Measurements from ENCODE around the gene SASH1. TPM values are rescaled to one million over a fixed set of nuclear protein-coding genes. Genes with fewer than 3 reads are reported as not detected.

The SASH1 gene
- total RNA-seq, 1 experiment from 2014 or later, result 12.3 TPM

DNA sequence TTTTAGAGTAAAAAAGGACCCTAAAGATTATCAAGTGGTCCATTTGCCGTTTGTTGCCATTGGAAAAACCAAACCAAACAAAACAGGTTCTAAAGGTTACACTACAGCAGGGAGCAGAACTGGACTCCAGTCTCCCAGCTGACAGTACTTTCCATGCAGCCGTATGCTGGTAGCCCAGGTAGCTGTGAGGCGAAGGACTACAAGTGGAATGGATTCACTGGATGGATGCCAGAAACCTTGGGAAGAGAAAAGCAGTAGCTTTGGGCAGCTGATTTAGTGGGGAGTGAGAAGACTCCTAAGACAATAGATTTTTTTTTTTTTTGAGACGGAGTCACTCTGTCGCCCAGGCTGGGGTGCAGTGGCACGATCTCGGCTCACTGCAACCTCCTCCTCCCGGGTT is 88.3 kb downstream of the SASH1 start:
- Mint-ChIP-seq H3K27ac (ENCODE audit: unreplicated experiment) (no peak overlapping the region), H3K4me1 (ENCODE audit: low read depth, unreplicated experiment) (no peaks in the 10 kb centered on the region), H3K4me3 (ENCODE audit: low read depth, unreplicated experiment) (no peak overlapping the region), H3K9me3 (ENCODE audit: low read depth, unreplicated experiment) (no peaks in the 10 kb centered on the region), H3K27me3 (ENCODE audit: unreplicated experiment) (no peaks in the 10 kb centered on the region), H3K36me3 (ENCODE audit: insufficient read depth, unreplicated experiment) (no peaks in the 10 kb centered on the region)
- intact Hi-C loops (cut with micrococcal nuclease; ENCODE audit: unreplicated experiment), result no loop called here
- no peak for DNase-seq
- CTCF ChIA-PET, result interaction anchor here (0.6 kb wide), 1 partner anchor 242 kb away, joined by 3 read pairs; no protein-coding TSS in a partner anchor
- no TSS peak for BruUV-seq (replicated peaks)
- TF ChIP-seq, protein P1, sequence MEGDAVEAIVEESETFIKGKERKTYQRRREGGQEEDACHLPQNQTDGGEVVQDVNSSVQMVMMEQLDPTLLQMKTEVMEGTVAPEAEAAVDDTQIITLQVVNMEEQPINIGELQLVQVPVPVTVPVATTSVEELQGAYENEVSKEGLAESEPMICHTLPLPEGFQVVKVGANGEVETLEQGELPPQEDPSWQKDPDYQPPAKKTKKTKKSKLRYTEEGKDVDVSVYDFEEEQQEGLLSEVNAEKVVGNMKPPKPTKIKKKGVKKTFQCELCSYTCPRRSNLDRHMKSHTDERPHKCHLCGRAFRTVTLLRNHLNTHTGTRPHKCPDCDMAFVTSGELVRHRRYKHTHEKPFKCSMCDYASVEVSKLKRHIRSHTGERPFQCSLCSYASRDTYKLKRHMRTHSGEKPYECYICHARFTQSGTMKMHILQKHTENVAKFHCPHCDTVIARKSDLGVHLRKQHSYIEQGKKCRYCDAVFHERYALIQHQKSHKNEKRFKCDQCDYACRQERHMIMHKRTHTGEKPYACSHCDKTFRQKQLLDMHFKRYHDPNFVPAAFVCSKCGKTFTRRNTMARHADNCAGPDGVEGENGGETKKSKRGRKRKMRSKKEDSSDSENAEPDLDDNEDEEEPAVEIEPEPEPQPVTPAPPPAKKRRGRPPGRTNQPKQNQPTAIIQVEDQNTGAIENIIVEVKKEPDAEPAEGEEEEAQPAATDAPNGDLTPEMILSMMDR (IDR thresholded peaks at IDR 0.05; ENCODE audit: unreplicated experiment), result no peak

DNA sequence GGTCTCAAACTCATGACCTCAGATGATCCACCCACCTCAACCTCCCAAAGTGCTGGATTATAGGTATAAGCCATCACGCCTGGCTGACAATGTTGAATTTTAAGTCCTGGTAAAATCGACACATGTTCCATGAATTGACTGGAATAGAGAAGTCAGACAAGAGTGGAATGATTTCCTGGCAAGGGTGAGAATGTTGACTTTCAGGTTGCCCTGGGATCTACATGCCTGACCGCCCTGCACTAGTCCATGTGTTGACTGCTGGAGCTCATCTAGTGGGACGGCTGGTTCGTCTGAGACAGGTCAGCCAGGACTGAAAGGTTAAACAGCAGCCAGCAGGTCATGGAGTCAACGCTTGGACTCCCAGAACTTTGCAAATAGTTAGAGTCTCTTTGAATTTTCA is 88.8 kb downstream of the SASH1 start:
- H3K27me3 Mint-ChIP-seq (ENCODE audit: unreplicated experiment), result no peaks in the 10 kb centered on the region
- CTCF ChIA-PET, result no interaction called here
- DNase-seq, result no peak
- no peaks in the 10 kb centered on the region for H3K36me3 Mint-ChIP-seq (ENCODE audit: insufficient read depth, unreplicated experiment)
- H3K4me1 Mint-ChIP-seq (ENCODE audit: low read depth, unreplicated experiment), result no peaks in the 10 kb centered on the region
- TF ChIP-seq, protein P1 (IDR thresholded peaks at IDR 0.05; ENCODE audit: unreplicated experiment), result no peak
- H3K27ac Mint-ChIP-seq (ENCODE audit: unreplicated experiment), result no peak overlapping the region
- H3K9me3 Mint-ChIP-seq (ENCODE audit: low read depth, unreplicated experiment), result no peaks in the 10 kb centered on the region
- BruUV-seq (replicated peaks), result no TSS peak
- no peak overlapping the region for H3K4me3 Mint-ChIP-seq (ENCODE audit: low read depth, unreplicated experiment)
- intact Hi-C loops (cut with micrococcal nuclease; ENCODE audit: unreplicated experiment), result no loop called here

DNA sequence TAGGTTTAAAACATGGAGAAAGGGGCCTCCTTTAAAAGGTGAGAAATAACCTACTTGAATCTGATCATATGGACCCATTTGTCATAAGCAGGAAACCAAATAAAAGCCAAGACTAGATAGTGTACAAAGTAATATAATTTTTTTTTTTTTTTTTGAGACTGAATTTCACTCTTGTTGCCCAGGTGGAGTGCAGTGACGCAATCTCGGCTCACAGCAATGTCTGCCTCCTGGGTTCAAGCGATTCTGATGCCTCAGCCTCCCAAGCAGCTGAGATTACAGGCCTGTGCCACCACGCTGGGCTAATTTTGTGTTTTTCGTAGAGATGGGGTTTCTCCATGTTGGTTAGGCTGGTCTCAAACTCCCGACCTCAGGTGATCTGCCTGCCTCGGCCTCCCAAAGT is 89.2 kb downstream of the SASH1 start:
- TF ChIP-seq, protein P1 (IDR thresholded peaks at IDR 0.05; ENCODE audit: unreplicated experiment), result no peak

DNA sequence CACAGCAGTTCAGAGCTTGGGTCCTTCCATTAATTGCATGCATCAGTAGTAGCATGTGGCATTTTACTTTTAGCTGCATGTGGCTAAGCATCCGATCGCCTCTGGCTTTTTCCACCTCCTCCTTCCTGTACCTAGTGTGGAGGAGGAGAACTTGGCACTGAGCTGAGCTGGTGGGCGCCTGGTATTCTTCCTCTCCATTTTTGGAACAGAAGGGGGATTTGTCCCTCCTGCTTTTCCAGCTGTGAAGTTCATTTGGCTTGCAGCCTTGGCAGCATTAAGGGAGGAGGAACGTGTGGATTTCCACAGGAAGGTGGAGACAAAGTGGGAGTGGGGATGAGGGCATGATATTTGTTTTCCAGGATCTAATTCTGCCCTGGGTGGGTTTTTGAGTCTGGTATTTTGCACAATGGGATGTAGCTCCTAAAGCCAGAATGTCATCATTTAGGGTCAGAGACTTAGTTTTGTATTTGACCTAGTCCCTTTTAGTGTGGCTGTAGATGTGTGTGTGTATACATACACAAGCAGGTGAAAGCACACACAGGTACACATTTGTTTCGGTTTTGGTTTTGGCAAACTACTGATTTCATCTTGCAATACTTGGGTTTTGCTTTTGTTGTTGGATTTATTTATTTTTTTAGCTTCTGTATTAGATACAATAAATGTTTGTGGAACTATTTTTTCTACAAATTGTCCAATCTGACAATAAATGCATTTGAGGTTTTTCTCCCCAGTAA is 90.0 kb downstream of the SASH1 start:
- Mint-ChIP-seq H3K4me3 (ENCODE audit: low read depth, unreplicated experiment) (no peak overlapping the region), H3K9me3 (ENCODE audit: low read depth, unreplicated experiment) (no peaks in the 10 kb centered on the region), H3K4me1 (ENCODE audit: low read depth, unreplicated experiment) (no peaks in the 10 kb centered on the region), H3K36me3 (ENCODE audit: insufficient read depth, unreplicated experiment) (no peaks in the 10 kb centered on the region), H3K27ac (ENCODE audit: unreplicated experiment) (no peak overlapping the region), H3K27me3 (ENCODE audit: unreplicated experiment) (no peaks in the 10 kb centered on the region)
- intact Hi-C loops (cut with micrococcal nuclease; ENCODE audit: unreplicated experiment), result no loop called here
- BruUV-seq (replicated peaks), result no TSS peak
- DNase-seq, result no peak
- CTCF ChIA-PET, result no interaction called here
- TF ChIP-seq, protein P1 (IDR thresholded peaks at IDR 0.05; ENCODE audit: unreplicated experiment), result no peak

More for the DNA sequence above, 89.2 kb downstream of the SASH1 start:
- no peaks in the 10 kb centered on the region for H3K9me3 Mint-ChIP-seq (ENCODE audit: low read depth, unreplicated experiment)
- BruUV-seq (replicated peaks), result no TSS peak
- H3K4me3 Mint-ChIP-seq (ENCODE audit: low read depth, unreplicated experiment), result no peak overlapping the region
- no peaks in the 10 kb centered on the region for H3K4me1 Mint-ChIP-seq (ENCODE audit: low read depth, unreplicated experiment)
- no peaks in the 10 kb centered on the region for H3K27me3 Mint-ChIP-seq (ENCODE audit: unreplicated experiment)
- no peak for DNase-seq
- CTCF ChIA-PET, result no interaction called here
- intact Hi-C loops (cut with micrococcal nuclease; ENCODE audit: unreplicated experiment), result no loop called here
- no peaks in the 10 kb centered on the region for H3K36me3 Mint-ChIP-seq (ENCODE audit: insufficient read depth, unreplicated experiment)
- H3K27ac Mint-ChIP-seq (ENCODE audit: unreplicated experiment), result no peak overlapping the region

Measured in Calu3 (cell line).